IPS-18a (cell line): ENCODE data around the gene SHANK2.

ENCODE experiments used
- H3K27ac ChIP-seq: one replicate; pipeline ENCODE4 v1.5.1; 2013; ENCODE audit warnings: low read length
- H3K27me3 ChIP-seq: one replicate; pipeline ENCODE4 v1.6.1; 2013; ENCODE audit warnings: mild to moderate bottlenecking, low read length; ENCODE audit not compliant: control insufficient read depth, insufficient read depth
- H3K36me3 ChIP-seq: one replicate; pipeline ENCODE4 v1.6.1; 2013; ENCODE audit warnings: low read depth, low read length; ENCODE audit not compliant: control insufficient read depth
- H3K4me1 ChIP-seq: one replicate; pipeline ENCODE4 v1.6.1; 2013; ENCODE audit warnings: low read depth, low read length; ENCODE audit not compliant: control insufficient read depth
- H3K4me3 ChIP-seq: one replicate; pipeline ENCODE4 v1.5.1; 2013; ENCODE audit warnings: low read length
- H3K9ac ChIP-seq: one replicate; pipeline ENCODE4 v1.6.1; 2013; ENCODE audit warnings: mild to moderate bottlenecking, low read length, moderate library complexity
- H3K9me3 ChIP-seq: one replicate; pipeline ENCODE4 v1.6.1; 2013; ENCODE audit warnings: low read depth, low read length; ENCODE audit not compliant: control insufficient read depth

The SHANK2 gene

DNA sequence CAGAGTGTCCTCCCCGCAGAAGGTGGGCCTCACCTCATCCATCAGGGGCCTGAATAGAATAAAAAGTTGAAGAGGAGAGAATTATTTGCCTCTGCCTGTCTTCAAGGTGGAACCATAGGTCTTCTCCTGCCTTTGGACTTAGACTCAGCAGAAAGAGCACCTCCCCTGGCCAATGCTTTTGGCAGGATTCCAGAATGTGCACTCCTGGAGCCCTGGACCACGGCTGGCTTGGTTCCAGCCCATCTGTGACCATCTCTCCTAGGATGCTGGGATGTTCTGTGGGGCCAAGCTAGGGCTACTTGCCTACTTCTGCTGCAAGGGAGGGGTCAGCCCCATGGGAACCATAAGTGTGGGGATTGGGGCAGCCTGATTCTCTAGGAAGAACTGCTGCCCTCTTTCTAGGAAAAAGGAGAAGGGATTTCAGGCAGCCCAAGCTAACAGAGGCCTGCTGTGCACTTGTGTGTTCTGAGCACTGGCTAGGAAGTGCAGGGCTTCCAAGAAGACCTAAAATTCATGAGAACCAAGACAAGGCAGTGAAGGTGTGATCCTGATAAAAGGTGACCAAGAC lies 32.2 kb upstream of the SHANK2 start:
- Histone ChIP-seq H3K27me3 (no peaks in the 10 kb centered on the region), H3K9ac (no peak overlapping the region), H3K9me3 (no peaks in the 10 kb centered on the region), H3K36me3 (no peaks in the 10 kb centered on the region), H3K27ac (no peak overlapping the region), H3K4me3 (no peak overlapping the region), H3K4me1 (peaks cover 8% of the 10 kb centered on the region)

- H3K9me3 ChIP-seq, result no peaks in the 10 kb centered on the region
- no peak overlapping the region for H3K4me3 ChIP-seq
- no peak overlapping the region for H3K27ac ChIP-seq
- no peaks in the 10 kb centered on the region for H3K36me3 ChIP-seq
- no peaks in the 10 kb centered on the region for H3K27me3 ChIP-seq
- peaks cover 9% of the 10 kb centered on the region for H3K4me1 ChIP-seq
- no peak overlapping the region for H3K9ac ChIP-seq
Observed at GRCh38 chr11:71283971-71284441, 31.6 kb upstream of the SHANK2 start.

- Histone ChIP-seq H3K9ac (no peak overlapping the region), H3K4me3 (no peak overlapping the region), H3K27ac (no peak overlapping the region), H3K9me3 (no peaks in the 10 kb centered on the region), H3K4me1 (peaks cover 9% of the 10 kb centered on the region), H3K36me3 (no peaks in the 10 kb centered on the region), H3K27me3 (no peaks in the 10 kb centered on the region)
Observed at GRCh38 chr11:71282581-71283351, 30.4 kb upstream of the SHANK2 start.

GRCh38 chr11:71281831-71282230 lies 29.5 kb upstream of the SHANK2 start:
- Histone ChIP-seq H3K36me3 (no peaks in the 10 kb centered on the region), H3K9me3 (no peaks in the 10 kb centered on the region), H3K27me3 (no peaks in the 10 kb centered on the region), H3K4me3 (no peak overlapping the region), H3K9ac (no peak overlapping the region), H3K27ac (no peak overlapping the region), H3K4me1 (peaks cover 9% of the 10 kb centered on the region)

GRCh38 chr11:71281204-71281603 lies 28.8 kb upstream of the SHANK2 start:
- Histone ChIP-seq H3K36me3 (no peaks in the 10 kb centered on the region), H3K9ac (no peak overlapping the region), H3K9me3 (no peaks in the 10 kb centered on the region), H3K27ac (no peak overlapping the region), H3K27me3 (no peaks in the 10 kb centered on the region), H3K4me1 (peaks cover 9% of the 10 kb centered on the region), H3K4me3 (no peak overlapping the region)

- no peaks in the 10 kb centered on the region for H3K9me3 ChIP-seq
- no peaks in the 10 kb centered on the region for H3K27me3 ChIP-seq
- H3K4me3 ChIP-seq, result no peak overlapping the region
- no peak overlapping the region for H3K27ac ChIP-seq
- no peaks in the 10 kb centered on the region for H3K36me3 ChIP-seq
- peaks cover 9% of the 10 kb centered on the region for H3K4me1 ChIP-seq
- H3K9ac ChIP-seq, result no peak overlapping the region
Observed at GRCh38 chr11:71279916-71280645, 27.7 kb upstream of the SHANK2 start.

GRCh38 chr11:71272161-71272560 lies 19.8 kb upstream of the SHANK2 start:
- no peaks in the 10 kb centered on the region for H3K36me3 ChIP-seq
- no peaks in the 10 kb centered on the region for H3K4me1 ChIP-seq
- no peaks in the 10 kb centered on the region for H3K27me3 ChIP-seq
- no peaks in the 10 kb centered on the region for H3K9me3 ChIP-seq
- H3K27ac ChIP-seq, result no peak overlapping the region
- H3K9ac ChIP-seq, result no peak overlapping the region
- H3K4me3 ChIP-seq, result no peak overlapping the region

- Histone ChIP-seq H3K27ac (no peak overlapping the region), H3K4me3 (no peak overlapping the region), H3K9me3 (no peaks in the 10 kb centered on the region), H3K4me1 (no peaks in the 10 kb centered on the region), H3K27me3 (no peaks in the 10 kb centered on the region), H3K9ac (no peak overlapping the region), H3K36me3 (no peaks in the 10 kb centered on the region)
Observed at GRCh38 chr11:71269603-71270511, 17.5 kb upstream of the SHANK2 start.

DNA sequence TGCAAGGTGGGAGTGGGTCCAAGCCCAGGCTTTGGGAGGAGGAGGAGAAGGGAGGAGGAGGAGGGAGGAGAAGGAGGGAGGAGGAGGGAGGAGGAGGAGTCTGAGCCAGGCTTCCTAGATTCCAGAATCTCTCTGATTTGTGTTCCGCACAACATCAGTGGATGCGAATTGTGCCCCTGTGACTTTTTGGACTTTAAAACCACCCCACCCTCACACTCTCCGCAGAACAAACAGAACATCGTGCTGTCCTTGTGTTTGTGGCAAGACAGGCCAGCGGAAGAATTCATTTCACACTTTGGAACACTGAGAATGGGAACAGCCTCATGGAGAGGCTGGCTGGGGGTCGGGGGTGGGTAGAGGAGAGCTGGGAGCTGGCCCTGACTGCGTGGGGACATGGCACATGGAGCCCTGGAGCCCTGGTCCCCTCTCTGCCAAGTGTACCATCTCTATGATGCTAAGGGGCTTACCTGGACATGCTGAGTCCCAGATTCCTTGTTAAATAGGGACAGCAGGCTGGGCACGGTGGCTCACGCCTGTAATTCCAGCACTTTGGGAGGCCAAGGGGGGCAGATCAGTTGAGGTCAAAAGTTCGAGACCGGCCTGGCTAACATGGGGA lies 16.4 kb upstream of the SHANK2 start:
- no peaks in the 10 kb centered on the region for H3K27me3 ChIP-seq
- H3K36me3 ChIP-seq, result no peaks in the 10 kb centered on the region
- H3K9me3 ChIP-seq, result no peaks in the 10 kb centered on the region
- H3K27ac ChIP-seq, result no peak overlapping the region
- no peak overlapping the region for H3K9ac ChIP-seq
- H3K4me1 ChIP-seq, result no peaks in the 10 kb centered on the region
- H3K4me3 ChIP-seq, result no peak overlapping the region

DNA sequence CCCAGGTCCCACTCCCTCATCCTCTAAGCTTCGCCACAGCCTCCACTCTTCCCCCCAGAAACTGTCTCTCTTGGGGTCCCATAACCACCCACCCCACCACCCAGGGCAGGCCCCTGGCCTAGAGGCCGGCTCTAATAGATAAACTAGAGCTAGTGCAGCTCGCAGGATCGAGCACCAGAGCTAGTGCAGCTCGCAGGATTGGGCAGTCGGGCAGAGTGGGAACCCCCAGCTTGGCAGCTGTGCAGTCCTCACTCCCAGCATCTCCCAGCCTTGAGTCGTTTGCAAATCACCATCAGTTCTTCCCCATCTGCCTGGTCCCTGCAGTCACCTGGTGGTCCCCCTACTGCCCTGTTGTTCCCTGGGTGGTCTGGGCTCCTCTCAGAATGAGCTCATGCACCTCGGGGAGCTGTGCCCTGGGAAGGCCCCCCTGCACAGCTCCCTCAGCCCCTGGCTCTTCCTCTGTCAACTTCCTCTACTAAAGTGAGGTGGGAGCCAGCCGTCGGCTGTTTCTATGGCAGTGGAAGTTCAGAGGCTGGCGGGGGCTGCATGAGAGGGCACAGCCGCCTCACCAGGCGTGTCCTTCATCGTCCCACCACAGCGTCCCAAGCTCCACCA lies 15.5 kb upstream of the SHANK2 start:
- Histone ChIP-seq H3K36me3 (no peaks in the 10 kb centered on the region), H3K27me3 (no peaks in the 10 kb centered on the region), H3K27ac (no peak overlapping the region), H3K4me3 (no peak overlapping the region), H3K9ac (no peak overlapping the region), H3K9me3 (no peaks in the 10 kb centered on the region), H3K4me1 (no peaks in the 10 kb centered on the region)
